Body of pancreas (tissue), 4 donors: ENCODE measurements around the gene ODAD4.

Experiments used
- POLR2A ChIP-seq, 3 donors: fragments of 450-650 bp; IDR thresholded peaks; one replicate each; pipeline ENCODE4 v1.6.1; 2016; ENCODE audit warnings: antibody characterized with exemption in 3 of 3, mild to moderate bottlenecking in 2 of 3
- TF ChIP-seq, protein P1 (sequence below), 7 experiments: fragments of 450-650 bp in 4 of 7; fragments of 200-600 bp in 3 of 7; sonication (generic) in 3 of 7; IDR thresholded peaks; one replicate each; pipeline ENCODE4 v1.5.1; 2016 to 2019; ENCODE audit warnings: antibody characterized with exemption in 7 of 7

DNA sequence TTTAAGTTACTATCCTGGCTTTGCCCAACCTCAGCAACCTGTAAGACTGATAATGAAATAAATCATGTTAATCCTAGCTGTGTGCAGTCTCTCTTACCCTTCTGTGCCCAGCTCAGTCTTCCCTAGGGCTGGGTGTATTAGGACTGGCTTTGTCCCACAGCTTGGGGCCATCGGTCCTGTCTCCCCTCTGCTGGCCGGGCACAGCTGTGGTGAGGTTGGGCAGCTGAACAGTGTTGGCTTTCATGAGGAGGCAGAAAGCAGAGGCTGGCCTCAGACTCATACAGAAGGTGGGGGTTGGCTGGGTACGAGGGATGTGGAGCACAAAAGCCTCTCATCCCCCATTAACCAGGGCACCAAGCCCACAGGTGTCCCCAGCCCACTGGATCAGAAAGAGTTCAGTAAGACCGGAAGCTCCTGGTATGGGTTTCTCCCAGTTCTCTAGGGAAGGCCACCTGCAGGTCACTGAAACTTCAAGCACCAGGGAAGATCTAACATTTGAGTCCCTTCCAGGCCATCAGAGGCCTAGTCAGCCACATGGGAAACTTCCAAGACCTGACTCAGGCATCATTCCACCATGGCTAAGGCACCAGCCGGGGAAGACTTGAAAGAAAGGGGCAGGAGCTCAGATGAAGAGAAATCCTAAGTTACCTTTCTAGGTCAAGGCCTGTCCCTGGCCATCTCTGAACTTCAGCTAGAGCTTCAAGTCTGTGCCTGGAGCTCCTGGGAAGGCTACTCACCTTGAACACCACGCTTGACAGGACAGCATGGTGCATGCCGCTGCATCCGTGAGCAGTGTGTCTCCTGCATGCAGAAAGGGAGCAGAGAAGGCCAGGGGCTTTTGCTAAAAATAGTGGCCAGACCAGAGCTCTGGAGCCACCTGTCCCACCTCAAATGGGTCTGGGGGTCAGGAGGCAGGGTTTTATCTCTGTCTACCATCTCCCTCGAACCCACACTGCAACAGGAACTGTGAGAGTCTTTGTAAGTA, 45.0 kb downstream of the ODAD4 start:
- TF ChIP-seq, protein P1, sequence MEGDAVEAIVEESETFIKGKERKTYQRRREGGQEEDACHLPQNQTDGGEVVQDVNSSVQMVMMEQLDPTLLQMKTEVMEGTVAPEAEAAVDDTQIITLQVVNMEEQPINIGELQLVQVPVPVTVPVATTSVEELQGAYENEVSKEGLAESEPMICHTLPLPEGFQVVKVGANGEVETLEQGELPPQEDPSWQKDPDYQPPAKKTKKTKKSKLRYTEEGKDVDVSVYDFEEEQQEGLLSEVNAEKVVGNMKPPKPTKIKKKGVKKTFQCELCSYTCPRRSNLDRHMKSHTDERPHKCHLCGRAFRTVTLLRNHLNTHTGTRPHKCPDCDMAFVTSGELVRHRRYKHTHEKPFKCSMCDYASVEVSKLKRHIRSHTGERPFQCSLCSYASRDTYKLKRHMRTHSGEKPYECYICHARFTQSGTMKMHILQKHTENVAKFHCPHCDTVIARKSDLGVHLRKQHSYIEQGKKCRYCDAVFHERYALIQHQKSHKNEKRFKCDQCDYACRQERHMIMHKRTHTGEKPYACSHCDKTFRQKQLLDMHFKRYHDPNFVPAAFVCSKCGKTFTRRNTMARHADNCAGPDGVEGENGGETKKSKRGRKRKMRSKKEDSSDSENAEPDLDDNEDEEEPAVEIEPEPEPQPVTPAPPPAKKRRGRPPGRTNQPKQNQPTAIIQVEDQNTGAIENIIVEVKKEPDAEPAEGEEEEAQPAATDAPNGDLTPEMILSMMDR (IDR thresholded peaks at IDR 0.05): no peak
- no peak for TF ChIP-seq POLR2A (IDR thresholded peaks at IDR 0.05)
